ENCODE results near the gene KRT12.

DNA sequence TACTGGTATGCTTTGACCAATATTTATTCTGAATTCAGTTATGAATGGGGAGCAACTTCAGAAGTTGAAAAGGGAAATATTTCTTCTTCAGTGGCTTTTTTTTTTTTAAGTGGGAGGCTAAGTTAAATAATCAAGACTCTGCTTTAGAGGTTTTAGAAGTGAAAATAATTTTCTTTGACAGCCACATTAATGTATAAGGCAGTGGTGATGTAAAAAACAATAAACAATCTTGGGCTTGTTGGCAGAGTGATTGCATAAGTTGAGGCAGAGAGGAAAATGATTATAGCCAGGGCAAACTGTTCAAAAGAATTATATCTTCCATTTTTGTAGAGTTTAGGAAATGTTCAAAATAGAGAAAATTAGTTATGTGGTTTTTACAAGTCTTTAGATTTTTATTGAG lies 5.4 kb upstream of the KRT12 start:
- TF ChIP-seq, protein P1, sequence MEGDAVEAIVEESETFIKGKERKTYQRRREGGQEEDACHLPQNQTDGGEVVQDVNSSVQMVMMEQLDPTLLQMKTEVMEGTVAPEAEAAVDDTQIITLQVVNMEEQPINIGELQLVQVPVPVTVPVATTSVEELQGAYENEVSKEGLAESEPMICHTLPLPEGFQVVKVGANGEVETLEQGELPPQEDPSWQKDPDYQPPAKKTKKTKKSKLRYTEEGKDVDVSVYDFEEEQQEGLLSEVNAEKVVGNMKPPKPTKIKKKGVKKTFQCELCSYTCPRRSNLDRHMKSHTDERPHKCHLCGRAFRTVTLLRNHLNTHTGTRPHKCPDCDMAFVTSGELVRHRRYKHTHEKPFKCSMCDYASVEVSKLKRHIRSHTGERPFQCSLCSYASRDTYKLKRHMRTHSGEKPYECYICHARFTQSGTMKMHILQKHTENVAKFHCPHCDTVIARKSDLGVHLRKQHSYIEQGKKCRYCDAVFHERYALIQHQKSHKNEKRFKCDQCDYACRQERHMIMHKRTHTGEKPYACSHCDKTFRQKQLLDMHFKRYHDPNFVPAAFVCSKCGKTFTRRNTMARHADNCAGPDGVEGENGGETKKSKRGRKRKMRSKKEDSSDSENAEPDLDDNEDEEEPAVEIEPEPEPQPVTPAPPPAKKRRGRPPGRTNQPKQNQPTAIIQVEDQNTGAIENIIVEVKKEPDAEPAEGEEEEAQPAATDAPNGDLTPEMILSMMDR (optimal IDR thresholded peaks at IDR 0.05 in 1 of 3, IDR thresholded peaks at IDR 0.05 in 1 of 3, conservative IDR thresholded peaks at IDR 0.05 in 1 of 3; ENCODE audit: extremely low read depth in 1 of 3, insufficient read depth in 2 of 3, low read length in 3 of 3), result no peak
- no peak for TF ChIP-seq EZH2 (IDR thresholded peaks at IDR 0.05; ENCODE audit: low read length)
